ENCODE results near the gene FABP3.

DNA sequence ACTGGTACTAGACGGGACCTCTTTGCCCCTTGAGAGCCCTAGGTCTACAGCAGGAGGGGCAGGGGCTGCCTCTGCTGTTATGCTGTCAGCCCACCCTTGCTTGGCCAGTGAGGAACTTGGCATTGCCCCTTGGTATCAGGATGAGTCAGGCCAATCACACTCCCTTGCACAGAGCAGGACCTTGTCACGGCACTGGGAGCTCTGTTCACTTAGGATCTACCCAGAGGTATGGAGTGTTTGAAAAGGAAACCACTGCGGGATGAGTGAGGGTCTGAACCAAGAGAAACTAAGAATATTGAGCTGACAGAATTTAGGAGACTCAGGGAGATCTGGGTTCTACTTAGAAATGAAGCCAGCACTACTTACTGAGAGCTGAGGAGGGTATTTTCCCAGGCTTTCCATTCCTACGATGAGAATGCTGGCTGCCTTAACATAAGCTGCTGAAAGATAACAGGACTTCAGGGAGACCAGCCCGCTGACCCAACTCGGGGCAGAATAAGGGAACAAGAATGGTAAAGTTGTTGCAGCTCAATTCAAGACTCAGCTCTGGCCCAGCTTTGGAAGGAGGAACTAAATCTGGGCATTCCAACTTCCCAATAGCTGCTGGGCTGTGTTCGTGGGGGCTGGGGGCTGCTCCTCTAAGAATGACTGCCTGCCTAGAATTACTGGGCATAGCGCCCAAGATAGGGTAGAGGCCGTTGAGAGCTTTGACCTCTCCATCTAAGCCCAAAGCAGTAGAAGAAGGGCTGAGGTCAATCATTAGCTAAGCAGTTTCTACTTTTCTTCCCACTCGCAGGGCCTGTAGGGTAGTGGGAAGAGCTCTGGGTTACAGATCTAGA, 1.5 kb downstream of the FABP3 start:
- TF ChIP-seq POLR2A (IDR thresholded peaks at IDR 0.05; ENCODE audit: low read length) = no peak
- no peak for TF ChIP-seq GATA1 (IDR thresholded peaks at IDR 0.05; ENCODE audit: low read depth, low read length)

Data from erythroblast (primary cell).